GM10248 (cell line): ENCODE measurements around the gene EPHA2.

Experiments
- CTCF ChIA-PET: fragments of 300-600 bp; sonication (Branson Sonifier 250); formaldehyde crosslinking; extraction: SDS; loops from one replicate; lab custom pipeline; 2021; ENCODE audit warnings: antibody characterized with exemption; lab: Yijun Ruan, JAX
- POLR2A ChIA-PET: fragments of 350-650 bp; sonication (Branson Sonifier 250); formaldehyde crosslinking; extraction: SDS; loops from one replicate; lab custom pipeline; 2020; ENCODE audit warnings: antibody characterized with exemption; lab: Yijun Ruan, JAX
- DNase-seq: peaks from one replicate; pipeline ENCODE4 v3.0.0; 2012; ENCODE audit errors: extremely low spot score
- TF ChIP-seq, protein P1 (sequence below): IDR thresholded peaks from 2 replicates; pipeline ENCODE4 v1.5.1; 2012; ENCODE audit warnings: mild to moderate bottlenecking, low read depth; ENCODE audit errors: extremely low read depth, missing control alignments, control extremely low read depth

EPHA2 gene

DNA sequence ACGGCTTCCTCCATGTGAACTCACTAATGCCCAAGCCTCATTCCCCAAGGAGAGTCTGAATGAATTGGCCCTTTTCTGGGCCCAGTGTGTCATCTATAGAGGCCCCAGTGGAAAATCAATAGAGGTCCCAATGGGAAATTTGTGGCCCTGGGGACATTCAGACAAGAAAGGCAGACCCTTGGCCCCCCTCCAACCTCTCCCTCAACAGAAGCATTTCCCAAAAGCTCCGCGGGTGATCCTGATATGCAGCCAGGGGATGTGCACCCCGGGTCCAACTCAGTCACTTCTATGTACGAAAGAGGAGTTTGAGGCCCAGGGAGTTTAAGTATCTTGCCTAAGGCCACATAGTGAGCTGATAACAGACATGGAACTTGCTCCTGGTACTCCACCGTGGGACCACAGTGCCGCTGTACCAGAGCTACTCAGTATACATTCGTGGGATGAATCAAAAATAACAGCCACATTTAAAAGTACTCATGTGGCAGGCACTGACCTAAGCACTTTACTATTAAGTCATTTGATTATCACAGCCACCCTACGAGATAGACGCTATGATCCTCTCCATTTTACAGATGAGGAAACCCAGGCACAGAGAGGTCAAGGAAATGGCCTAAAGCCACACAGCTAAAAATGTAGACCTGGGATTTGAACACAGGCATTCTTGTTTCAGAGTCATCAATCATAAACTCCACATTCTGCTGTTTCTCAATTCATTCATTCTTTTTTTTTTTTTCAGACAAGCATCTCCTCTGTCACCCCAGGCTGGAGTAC lies 8.5 kb downstream of the EPHA2 start:
- TF ChIP-seq, protein P1, sequence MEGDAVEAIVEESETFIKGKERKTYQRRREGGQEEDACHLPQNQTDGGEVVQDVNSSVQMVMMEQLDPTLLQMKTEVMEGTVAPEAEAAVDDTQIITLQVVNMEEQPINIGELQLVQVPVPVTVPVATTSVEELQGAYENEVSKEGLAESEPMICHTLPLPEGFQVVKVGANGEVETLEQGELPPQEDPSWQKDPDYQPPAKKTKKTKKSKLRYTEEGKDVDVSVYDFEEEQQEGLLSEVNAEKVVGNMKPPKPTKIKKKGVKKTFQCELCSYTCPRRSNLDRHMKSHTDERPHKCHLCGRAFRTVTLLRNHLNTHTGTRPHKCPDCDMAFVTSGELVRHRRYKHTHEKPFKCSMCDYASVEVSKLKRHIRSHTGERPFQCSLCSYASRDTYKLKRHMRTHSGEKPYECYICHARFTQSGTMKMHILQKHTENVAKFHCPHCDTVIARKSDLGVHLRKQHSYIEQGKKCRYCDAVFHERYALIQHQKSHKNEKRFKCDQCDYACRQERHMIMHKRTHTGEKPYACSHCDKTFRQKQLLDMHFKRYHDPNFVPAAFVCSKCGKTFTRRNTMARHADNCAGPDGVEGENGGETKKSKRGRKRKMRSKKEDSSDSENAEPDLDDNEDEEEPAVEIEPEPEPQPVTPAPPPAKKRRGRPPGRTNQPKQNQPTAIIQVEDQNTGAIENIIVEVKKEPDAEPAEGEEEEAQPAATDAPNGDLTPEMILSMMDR: no peak
- DNase-seq: no peak
- ChIA-PET POLR2A (no interaction called here), CTCF (interaction anchor here (1.2 to 2.3 kb wide), 2 partner anchors 16 to 65 kb away, joined by 3 to 9 read pairs; no protein-coding TSS in a partner anchor)

DNA sequence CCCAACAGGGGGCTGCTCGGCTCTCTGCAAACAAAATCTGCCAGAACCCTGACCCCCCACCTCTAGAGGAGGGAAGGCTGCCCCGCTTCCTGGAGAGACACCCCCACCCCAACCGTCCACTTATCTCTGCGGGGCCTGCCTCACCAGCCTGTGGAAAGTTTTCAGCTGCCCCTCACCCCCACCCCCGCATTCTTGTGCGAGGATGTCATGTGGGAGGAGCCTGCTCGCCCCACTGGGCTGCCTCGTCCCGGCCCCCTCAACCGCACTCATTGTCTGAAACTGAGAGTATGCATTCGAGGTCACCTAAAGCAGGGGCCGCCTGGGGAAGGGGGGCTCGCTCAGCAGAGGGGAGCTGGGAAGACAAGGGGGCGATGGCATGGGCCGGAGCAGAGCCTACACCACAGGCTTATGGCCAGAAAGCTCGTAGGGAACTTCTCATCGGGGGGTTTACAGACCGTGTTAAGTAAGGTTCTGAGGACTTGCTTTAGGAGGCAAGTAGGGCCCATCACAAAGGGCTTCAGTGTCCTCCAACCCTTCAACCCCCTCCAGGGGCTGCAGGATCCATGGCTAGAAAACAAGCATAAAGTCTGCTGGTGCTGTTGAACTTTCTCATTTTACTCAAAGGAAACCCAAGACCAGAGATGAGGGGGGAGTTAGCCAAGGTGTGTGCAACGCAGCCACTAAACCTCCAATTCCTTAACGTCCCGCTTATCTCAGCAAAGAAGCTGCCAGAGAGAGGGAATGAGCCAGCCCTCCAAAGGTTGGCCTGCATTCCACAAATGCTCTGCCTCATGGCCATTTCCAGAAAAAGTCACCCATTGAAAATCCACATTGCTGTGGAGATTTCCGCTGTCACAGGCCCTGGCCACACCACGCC lies 9.4 kb downstream of the EPHA2 start:
- POLR2A ChIA-PET: no interaction called here
- DNase-seq: peak; percentile 72
- TF ChIP-seq, protein P1: no peak
- CTCF ChIA-PET: interaction anchor here (2.3 kb wide), 1 partner anchor 64 kb away, joined by 9 read pairs; no protein-coding TSS in a partner anchor

DNA sequence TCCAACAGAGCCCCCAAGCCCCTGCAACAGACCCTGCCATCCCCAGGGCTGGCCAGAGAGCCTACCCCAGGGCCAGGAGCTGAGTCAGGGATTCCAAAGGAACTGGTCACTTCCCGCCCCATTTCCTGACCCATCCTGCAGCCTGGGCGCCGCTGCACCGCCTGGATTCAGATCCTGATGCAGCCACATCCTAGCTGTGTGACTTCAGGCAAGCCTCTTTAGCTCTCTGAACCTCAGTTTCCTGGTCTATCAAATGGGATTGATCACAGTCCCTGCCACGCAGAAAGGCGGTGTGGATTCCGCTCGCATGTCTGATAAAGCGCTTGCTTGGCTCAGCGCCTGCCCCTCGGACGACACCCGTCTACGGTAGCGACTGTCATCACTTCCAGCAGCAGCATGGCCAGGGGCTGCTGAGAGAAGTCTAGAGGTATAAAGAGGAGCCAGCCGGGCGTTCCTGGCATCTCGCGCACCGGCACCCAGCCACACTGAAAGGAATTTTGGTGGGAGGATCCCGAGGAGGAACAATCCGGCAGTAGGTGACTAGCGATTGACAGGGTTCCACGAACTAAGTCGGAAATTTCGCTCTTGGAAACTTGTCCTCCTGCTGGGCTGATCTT lies 10.1 kb downstream of the EPHA2 start:
- ChIA-PET POLR2A (no interaction called here), CTCF (interaction anchor here (1.2 kb wide), 1 partner anchor 11 kb away, joined by 3 read pairs; no protein-coding TSS in a partner anchor)
- no peak for DNase-seq
- TF ChIP-seq, protein P1: no peak

DNA sequence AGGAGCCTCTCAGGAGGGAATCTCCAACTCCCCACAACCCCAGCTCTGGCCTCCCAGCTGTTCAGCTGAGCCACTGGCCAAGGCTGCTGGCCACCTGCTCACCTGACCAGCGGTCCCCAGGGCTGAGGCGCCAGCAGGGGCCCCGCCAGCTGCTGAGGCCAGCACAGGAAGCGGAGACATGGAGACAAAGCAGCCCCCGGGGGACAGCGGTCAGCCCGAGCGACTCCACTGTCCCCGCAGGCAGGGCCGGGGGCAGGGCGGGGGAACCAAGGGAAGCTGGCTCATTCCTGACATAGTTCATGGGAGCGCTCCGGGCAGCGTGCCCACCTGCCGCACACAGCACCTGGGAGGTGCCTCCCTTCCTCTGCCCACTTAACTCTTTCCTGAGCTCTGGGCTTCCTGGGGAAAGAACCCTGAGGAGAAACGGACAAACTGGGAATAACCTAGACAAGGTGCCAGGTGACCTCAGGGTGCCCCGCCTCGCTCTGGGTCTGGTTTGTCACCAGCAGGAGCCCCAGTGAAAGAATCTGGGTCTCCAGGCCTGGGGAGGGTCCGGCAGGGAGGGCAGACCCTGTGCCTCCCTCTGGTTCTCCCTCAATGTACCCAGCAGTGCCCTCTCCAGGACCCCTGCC lies 10.7 kb downstream of the EPHA2 start:
- DNase-seq: no peak
- ChIA-PET POLR2A (no interaction called here), CTCF (interaction anchor here (1.0 to 1.2 kb wide), 2 partner anchors 11 to 42 kb away, joined by 3 read pairs; no protein-coding TSS in a partner anchor)
- TF ChIP-seq, protein P1: no peak

DNA sequence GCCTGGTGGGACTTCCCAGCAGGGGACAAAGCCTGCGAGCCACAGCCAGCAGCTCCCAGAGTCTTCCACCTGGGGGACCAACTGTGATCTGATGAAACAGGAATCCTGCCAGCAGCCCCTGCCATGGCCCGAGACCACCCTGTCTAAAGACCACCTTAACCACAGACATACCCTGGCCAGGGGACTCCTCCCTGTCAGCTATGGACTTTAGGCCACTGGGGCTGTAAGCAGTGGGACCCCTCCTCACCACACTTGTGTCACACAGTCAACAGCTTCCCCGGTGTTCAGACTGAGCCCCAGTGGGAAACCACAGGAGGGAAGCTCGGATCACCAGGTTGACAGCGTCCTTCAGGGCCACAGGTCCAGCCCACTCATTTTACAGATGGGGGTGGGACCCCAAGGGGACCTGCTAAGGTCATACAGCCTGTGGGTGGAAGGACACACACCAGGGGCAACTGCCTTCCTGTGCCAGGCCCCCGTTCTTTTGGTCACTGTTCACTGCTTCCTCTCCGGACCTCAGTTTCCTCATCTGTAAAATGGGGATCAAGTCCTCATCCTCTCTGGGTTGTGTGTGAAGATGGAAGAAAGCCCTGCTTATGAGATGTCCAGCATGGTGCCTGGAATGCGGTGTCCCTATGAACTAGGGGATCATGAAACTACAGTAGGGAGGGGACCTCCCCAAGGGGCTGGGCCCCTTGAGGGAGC lies 11.4 kb downstream of the EPHA2 start:
- TF ChIP-seq, protein P1: no peak
- no peak for DNase-seq
- ChIA-PET POLR2A (no interaction called here), CTCF (interaction anchor here (0.7 to 1.2 kb wide), 4 partner anchors 12 to 65 kb away, joined by 3 to 5 read pairs (median 4); no protein-coding TSS in a partner anchor)
